Occipital lobe (tissue), 2 donors: ENCODE measurements around the gene CES1. TPM values are rescaled to one million over a fixed set of nuclear protein-coding genes. Genes with fewer than 3 reads are reported as not detected.
"Not testable (repeated sequence)": the region's sequence is repeated elsewhere in the genome, so short reads cannot be mapped to it uniquely, and the experiment has no call there.

ENCODE experiments used
- DNase-seq: peaks from one replicate; lab custom pipeline; 2025; lab: John Stamatoyannopoulos, UW
- total RNA-seq: library from RNA; depleted of rRNA; stranded (reverse); fragments of >200 nt; gene quantifications from one replicate; pipeline ENCODE4 v1.2.3, GENCODE V29; 2014

Gene CES1
- total RNA-seq, 1 donor from 2014 or later, result 1.9 TPM

DNA sequence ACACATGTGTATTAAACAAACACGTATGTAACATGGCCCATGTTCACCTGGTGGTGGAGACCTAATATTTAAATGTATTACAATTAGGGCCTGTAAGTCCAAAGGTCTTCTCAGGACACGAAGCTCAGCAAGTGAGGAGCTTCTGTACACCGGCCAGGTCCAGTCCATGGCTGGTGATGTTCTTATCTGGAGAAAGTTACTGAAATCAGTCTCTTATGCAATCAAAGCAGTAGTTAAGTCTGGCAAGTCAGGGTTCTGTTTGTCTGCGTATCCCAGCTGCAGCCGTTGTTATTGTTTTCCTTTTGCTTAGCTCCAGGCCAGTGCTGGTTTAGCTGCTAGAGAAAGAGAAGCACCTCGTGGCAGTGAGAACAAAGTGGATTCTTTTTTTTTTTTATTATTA lies 41.4 kb downstream of the CES1 start:
- not testable (repeated sequence) for DNase-seq

DNA sequence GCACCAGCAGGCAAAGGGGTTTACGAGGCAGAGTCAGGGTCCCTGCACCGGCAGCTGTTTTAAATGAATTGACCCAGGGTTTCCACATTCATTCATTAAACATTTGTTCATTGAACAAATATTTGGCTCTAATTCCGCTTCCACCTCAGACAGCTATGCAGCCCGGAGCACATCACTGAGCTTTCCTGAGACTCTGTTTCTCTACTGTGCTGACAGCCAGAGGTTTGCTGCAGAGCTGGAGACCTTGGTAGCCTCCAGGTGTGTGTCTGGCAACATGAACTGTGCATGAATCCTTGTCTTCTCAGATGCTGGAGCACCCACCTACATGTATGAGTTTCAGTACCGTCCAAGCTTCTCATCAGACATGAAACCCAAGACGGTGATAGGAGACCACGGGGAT lies 42.7 kb downstream of the CES1 start:
- DNase-seq, result not testable (repeated sequence)

DNA sequence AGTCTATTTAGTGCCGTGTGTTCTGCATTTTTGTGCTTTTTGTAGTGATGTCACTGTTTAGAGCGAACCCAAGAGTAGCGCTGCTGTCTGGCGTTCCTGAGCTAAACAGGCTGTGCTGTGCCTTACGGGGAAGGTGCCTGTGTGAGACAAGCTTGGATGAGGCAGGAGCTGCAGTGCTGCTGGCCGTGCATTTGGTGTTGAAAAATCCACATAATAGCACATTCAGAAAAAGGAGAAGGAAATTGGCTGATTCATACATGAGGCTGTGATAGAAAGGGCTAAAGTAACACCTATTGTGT lies 50.2 kb downstream of the CES1 start:
- not testable (repeated sequence) for DNase-seq

GRCh38 chr16:55782091-55782792 lies 50.7 kb downstream of the CES1 start:
- DNase-seq, result not testable (repeated sequence)

DNA sequence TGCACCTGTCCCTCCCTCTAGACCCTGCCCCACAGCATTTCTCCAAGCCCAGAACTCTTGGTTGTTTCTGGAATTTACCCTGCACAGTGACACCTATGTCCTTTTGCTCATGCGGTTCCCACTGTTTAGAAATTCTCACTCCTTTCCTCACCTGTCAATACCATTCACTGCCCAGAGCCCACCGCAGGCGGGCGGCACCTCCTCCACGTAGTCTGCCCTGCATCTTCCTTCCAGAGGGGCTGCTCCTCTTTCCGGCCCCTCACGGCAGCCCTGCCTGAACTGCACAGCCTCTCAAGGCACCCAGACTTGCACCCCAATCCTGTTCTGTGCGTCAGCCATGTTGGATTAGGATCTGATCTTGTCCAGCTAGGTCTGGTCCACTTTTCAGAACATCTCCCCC lies 51.4 kb downstream of the CES1 start:
- DNase-seq, result not testable (repeated sequence)

DNA sequence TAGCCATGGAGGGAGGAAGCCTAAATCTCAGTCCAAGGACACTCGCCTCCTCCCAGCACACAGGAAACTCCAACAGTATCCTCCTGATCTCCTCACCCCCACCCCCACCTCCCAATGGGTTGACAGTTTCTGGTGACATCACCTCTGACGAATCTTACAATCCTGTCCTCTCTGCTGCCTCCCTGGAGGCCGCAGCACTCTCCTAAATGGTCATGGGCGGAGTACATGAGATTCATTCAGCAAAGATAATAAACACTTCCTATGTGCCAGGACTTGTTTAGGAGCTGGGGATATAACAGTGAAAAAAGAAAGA lies 52.8 kb downstream of the CES1 start:
- DNase-seq, result not testable (repeated sequence)

- DNase-seq, result no peak
Observed at GRCh38 chr16:55779402-55780094, 53.3 kb downstream of the CES1 start.

- DNase-seq, result no peak
Observed at GRCh38 chr16:55778757-55779156, 54.1 kb downstream of the CES1 start.

DNA sequence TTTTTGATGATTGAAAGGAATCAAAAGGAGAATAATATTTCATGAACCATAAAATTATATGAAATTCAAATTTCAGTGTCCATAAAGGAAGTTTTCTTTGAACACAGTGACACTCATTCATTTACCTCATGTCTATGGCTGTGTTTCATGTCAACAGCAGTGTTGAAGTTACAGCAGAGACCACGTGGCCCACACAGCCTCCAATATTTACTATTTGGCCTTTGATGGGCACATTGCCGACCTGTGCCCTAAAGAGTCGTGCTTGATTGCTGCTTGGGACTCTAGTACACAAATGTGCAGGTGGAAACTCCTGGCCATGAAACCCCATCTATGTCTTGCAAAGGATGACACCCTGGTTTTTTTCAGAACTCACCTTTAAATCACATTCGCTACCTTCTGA lies 57.0 kb downstream of the CES1 start:
- no peak for DNase-seq

DNA sequence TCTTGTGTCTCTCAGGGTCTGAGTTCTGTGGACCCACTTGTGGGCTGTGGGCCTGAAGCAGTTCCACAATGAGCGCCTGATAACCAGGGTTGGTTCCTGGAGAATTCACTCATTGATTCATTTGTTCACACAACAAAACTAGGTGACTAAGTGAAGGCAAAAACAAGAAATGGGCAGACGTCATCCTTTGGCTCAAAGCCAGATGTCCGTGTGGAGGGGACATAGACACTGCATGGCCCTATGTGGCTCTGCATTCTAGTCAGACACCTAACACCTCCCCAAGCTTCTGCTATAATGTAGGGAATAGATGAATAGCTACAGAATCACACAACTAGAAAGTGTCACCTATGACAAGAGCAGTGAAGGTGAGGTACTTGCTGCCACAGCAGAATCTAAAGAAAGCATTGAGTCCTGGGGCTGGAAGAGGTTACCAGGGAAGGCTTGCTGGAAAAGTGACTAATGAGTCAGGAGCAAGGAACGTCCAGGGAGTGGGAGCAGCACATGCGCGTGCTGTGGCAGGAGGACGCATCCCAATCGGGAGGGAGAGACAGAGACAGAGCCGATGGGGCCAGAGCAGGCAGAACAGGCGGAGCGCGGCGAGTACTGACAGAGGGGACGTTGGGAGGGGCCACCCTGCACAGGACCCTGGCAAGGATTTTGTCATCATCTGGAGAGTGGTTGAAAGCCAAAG lies 58.9 kb downstream of the CES1 start:
- DNase-seq, result no peak

DNA sequence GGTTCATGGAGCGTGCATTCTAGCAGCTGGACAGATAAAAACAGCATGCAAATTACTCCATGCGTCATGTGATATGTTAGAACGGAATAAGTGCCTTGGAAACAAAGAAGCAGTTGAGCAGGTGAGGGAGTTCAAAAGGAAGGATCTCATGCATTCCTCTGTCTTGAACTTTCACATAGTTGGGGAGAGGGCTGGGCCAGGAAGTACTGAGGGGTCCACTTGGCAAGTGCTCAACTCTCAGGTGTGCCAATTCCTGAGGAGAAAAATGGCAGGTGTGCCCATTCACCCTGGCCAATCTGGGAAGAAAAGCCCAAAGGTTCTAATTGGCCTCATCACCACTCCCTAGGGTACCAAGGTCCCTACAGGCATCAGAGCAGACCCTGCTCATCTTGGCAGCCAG lies 67.7 kb downstream of the CES1 start:
- DNase-seq, result no peak

- DNase-seq, result no peak
Observed at GRCh38 chr16:55760310-55761001, 72.4 kb downstream of the CES1 start.

DNA sequence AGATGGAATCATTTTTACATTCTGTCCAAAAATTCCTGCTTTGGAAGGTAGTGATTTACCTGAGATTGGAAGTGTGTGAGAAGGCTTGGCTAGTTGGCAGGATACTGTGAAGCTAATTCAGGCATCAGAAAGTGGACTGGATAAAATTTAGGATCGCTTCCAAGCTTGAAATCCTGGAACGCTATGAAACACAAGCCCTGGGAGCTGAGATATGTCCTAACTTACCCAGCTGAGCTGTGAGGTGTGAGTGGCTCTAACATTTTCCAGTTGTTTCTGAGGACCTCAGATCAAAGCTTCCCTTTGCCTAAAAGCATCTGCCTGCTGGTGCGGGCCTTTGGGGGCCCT lies 73.0 kb downstream of the CES1 start:
- not testable (repeated sequence) for DNase-seq

GRCh38 chr16:55757595-55758527 lies 75.0 kb downstream of the CES1 start:
- not testable (repeated sequence) for DNase-seq

GRCh38 chr16:55756963-55757362 lies 75.9 kb downstream of the CES1 start:
- no peak for DNase-seq

DNA sequence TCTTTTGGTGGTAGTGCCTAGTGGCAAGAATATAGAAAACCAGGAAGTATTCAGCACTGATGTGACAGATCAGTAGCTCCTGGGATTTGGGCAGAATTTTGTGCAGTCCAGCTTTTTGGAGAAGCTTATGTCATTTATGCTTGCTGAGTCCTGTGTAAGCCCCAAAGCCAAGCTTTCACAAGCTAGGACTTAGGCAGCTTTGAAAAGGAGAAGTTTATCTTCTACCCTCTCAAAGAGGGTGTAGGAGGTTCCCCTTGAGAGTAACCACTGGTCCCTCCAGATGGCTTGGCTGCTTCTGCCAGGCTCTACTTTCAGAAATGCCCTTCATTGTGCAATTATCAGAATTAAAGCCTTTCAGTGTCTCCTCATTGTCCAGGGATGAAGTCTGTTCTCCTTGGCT lies 78.8 kb downstream of the CES1 start:
- DNase-seq, result no peak

DNA sequence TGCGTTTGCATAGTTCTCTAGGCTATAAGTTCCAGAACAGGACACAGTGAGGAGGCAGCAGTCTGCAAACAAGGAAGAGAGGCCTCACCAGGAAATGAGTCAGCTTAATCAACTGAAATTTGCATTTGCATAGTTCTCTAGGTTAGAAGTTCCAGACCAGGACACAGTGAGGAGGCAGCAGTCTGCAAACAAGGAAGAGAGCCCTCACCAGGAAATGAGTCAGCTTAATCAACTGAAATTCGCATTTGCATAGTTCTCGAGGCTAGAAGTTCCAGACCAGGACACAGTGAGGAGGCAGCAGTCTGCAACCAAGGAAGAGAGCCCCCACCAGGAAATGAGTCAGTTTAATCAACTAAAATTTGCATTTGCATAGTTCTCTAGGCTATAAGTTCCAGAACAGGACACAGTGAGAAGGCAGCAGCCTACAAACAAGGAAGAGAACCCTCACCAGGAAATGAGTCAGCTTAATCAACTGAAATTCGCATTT lies 79.7 kb downstream of the CES1 start:
- not testable (repeated sequence) for DNase-seq
